H1 (cell line): Measurements from ENCODE around the gene RGP1. TPM values are rescaled to one million over a fixed set of nuclear protein-coding genes. Genes with fewer than 3 reads are reported as not detected.

ENCODE experiments used
- CTCF ChIA-PET: fragments of 300-600 bp; sonication (Branson Sonifier 250); formaldehyde crosslinking; loops from one replicate; lab custom pipeline; 2021; ENCODE audit not compliant: partially characterized antibody; lab: Charles Lee
- POLR2A ChIA-PET: fragments of 300-600 bp; sonication (Branson Sonifier 250); formaldehyde crosslinking; loops from one replicate; lab custom pipeline; 2021; ENCODE audit warnings: inconsistent platforms; ENCODE audit not compliant: partially characterized antibody; lab: Charles Lee
- DNase-seq, 2 experiments: peaks; one replicate each; pipeline versions ENCODE4 v3.0.0 to v3.0.0-alpha.2; 2010 to 2022; ENCODE audit warnings: low spot score in 2 of 2, low read depth in 1 of 2, mixed read lengths in 1 of 2
- FAIRE-seq: peaks from 2 replicates; lab custom pipeline; 2011; peaks lifted over from hg19 to GRCh38; lab: Jason Lieb, UNC
- H2AFZ ChIP-seq: 2 replicates; pipeline ENCODE4 v1.8.1; 2012; ENCODE audit warnings: low read length, inconsistent platforms
- H2AK5ac ChIP-seq: 2 replicates; pipeline ENCODE4 v1.6.1; 2013; ENCODE audit warnings: low read depth, low read length
- H2BK120ac ChIP-seq: replicated peaks from 2 replicates; pipeline ENCODE3; 2013; ENCODE audit warnings: low read depth, low read length, inconsistent platforms
- H2BK12ac ChIP-seq: 2 replicates; pipeline ENCODE4 v1.6.1; 2013; ENCODE audit warnings: low read depth, low read length
- H2BK15ac ChIP-seq: 2 replicates; pipeline ENCODE4 v1.6.1; 2013; ENCODE audit warnings: low read length
- H2BK20ac ChIP-seq: 2 replicates; pipeline ENCODE4 v1.6.1; 2013; ENCODE audit warnings: low read length
- H2BK5ac ChIP-seq: 2 replicates; pipeline ENCODE4 v1.6.1; 2013; ENCODE audit warnings: low read depth, low read length
- H3K14ac ChIP-seq: 2 replicates; pipeline ENCODE4 v1.6.1; 2013; ENCODE audit warnings: inconsistent platforms; ENCODE audit not compliant: insufficient read length
- H3K18ac ChIP-seq: 2 replicates; pipeline ENCODE4 v1.6.1; 2013; ENCODE audit warnings: low read length; ENCODE audit errors: extremely low read depth
- H3K23ac ChIP-seq: 2 replicates; pipeline ENCODE4 v1.6.1; 2013; ENCODE audit warnings: inconsistent platforms; ENCODE audit not compliant: insufficient read length
- H3K23me2 ChIP-seq: 2 replicates; pipeline ENCODE4 v1.6.1; 2013; ENCODE audit warnings: low read depth, low read length
- H3K27ac ChIP-seq: 2 replicates; pipeline ENCODE4 v1.6.1; 2011; ENCODE audit warnings: low read depth, low read length, inconsistent platforms
- H3K27me3 ChIP-seq, 4 experiments: replicated peaks in 1 of 4; 1 replicate in 1 of 4; 2 replicates in 3 of 4; pipeline versions ENCODE4 v1.6.1 to v1.8.1; 2011 to 2013; ENCODE audit warnings: low read length in 3 of 4, mild to moderate bottlenecking in 3 of 4, inconsistent platforms in 2 of 4, mixed read lengths in 2 of 4, moderate library complexity in 1 of 4; ENCODE audit not compliant: control insufficient read depth in 3 of 4, insufficient read depth in 3 of 4; ENCODE audit errors: extremely low read depth in 1 of 4
- H3K36me3 ChIP-seq, 4 experiments: 2 replicates each; pipeline versions ENCODE4 v1.6.1 to v1.8.1; 2011 to 2013; ENCODE audit warnings: mild to moderate bottlenecking in 4 of 4, low read length in 3 of 4, moderate library complexity in 2 of 4, control low read depth in 1 of 4, inconsistent platforms in 1 of 4; ENCODE audit not compliant: insufficient read depth in 4 of 4, control insufficient read depth in 2 of 4
- H3K4ac ChIP-seq: replicated peaks from 2 replicates; pipeline ENCODE3; 2013; ENCODE audit warnings: low read length, low read depth, mixed read lengths, inconsistent platforms; ENCODE audit not compliant: insufficient read length
- H3K4me1 ChIP-seq, 4 experiments: replicated peaks in 1 of 4; 1 replicate in 1 of 4; 2 replicates in 3 of 4; pipeline versions ENCODE4 v1.6.1 to v1.8.1; 2011 to 2013; ENCODE audit warnings: low read length in 3 of 4, inconsistent platforms in 2 of 4, mixed read lengths in 1 of 4; ENCODE audit not compliant: insufficient read depth in 4 of 4, control insufficient read depth in 3 of 4
- H3K4me2 ChIP-seq, 2 experiments: 2 replicates each; pipeline versions ENCODE4 v1.6.1 to v1.8.1; 2011 to 2013; ENCODE audit warnings: low read depth in 2 of 2, low read length in 2 of 2, control low read depth in 1 of 2, inconsistent platforms in 1 of 2, mild to moderate bottlenecking in 1 of 2; ENCODE audit not compliant: insufficient read depth in 1 of 2
- H3K4me3 ChIP-seq, 4 experiments: fragments of 200-600, 300-600 bp in 1 of 4; sonication (generic), shearing (Covaris generic), sonication (Bioruptor Twin) in 1 of 4; 2 replicates each; pipeline versions ENCODE4 v1.5.1 to v1.8.1; 2011 to 2016; ENCODE audit warnings: low read length in 4 of 4, low read depth in 3 of 4, control low read depth in 2 of 4, inconsistent platforms in 2 of 4, mild to moderate bottlenecking in 2 of 4, mixed read lengths in 1 of 4, moderate library complexity in 1 of 4; ENCODE audit not compliant: insufficient read depth in 2 of 4; ENCODE audit errors: extremely low read depth in 1 of 4
- H3K56ac ChIP-seq: replicated peaks from 2 replicates; pipeline ENCODE3; 2013; ENCODE audit warnings: low read depth, mild to moderate bottlenecking, mixed read lengths, low read length, inconsistent platforms; ENCODE audit not compliant: insufficient read length
- H3K79me1 ChIP-seq: 2 replicates; pipeline ENCODE4 v1.6.1; 2013; ENCODE audit warnings: low read depth, low read length, control low read depth
- H3K79me2 ChIP-seq, 2 experiments: 2 replicates each; pipeline versions ENCODE4 v1.6.1 to v1.8.1; 2012 to 2013; ENCODE audit warnings: low read length in 2 of 2, mild to moderate bottlenecking in 2 of 2, inconsistent platforms in 1 of 2; ENCODE audit not compliant: insufficient read depth in 2 of 2, control insufficient read depth in 1 of 2
- H3K9ac ChIP-seq, 4 experiments: replicated peaks in 1 of 4; 1 replicate in 1 of 4; 2 replicates in 3 of 4; pipeline versions ENCODE4 v1.6.1 to v1.8.1; 2011 to 2013; ENCODE audit warnings: low read depth in 3 of 4, low read length in 3 of 4, control low read depth in 2 of 4, mild to moderate bottlenecking in 2 of 4, moderate library complexity in 2 of 4, inconsistent platforms in 1 of 4; ENCODE audit errors: extremely low read depth in 1 of 4
- H3K9me3 ChIP-seq, 2 experiments: 2 replicates each; pipeline versions ENCODE4 v1.6.1 to v1.8.1; 2012 to 2013; ENCODE audit warnings: mild to moderate bottlenecking in 2 of 2, moderate library complexity in 2 of 2, control low read depth in 1 of 2, inconsistent platforms in 1 of 2, low read depth in 1 of 2, low read length in 1 of 2, mixed read lengths in 1 of 2; ENCODE audit not compliant: insufficient read depth in 2 of 2
- H4K20me1 ChIP-seq, 2 experiments: replicated peaks in 1 of 2; 2 replicates each; pipeline versions ENCODE3 to v1.8.1; 2011 to 2013; ENCODE audit warnings: inconsistent platforms in 2 of 2, low read length in 2 of 2, mild to moderate bottlenecking in 1 of 2; ENCODE audit not compliant: insufficient read depth in 2 of 2, control insufficient read depth in 1 of 2
- H4K5ac ChIP-seq: 2 replicates; pipeline ENCODE4 v1.6.1; 2013; ENCODE audit warnings: low read length, low read depth, mixed read lengths, inconsistent platforms; ENCODE audit not compliant: insufficient read length
- H4K8ac ChIP-seq: 2 replicates; pipeline ENCODE4 v1.8.0; 2013; ENCODE audit warnings: mild to moderate bottlenecking, moderate library complexity, low read length, inconsistent platforms; ENCODE audit not compliant: insufficient read depth; ENCODE audit errors: extremely low read depth
- H4K91ac ChIP-seq: replicated peaks from 2 replicates; pipeline ENCODE3; 2013; ENCODE audit warnings: low read length, mixed read lengths, inconsistent platforms; ENCODE audit not compliant: insufficient read length
- CEBPB ChIP-seq: IDR thresholded peaks from 2 replicates; pipeline ENCODE4 v1.6.1; 2012; ENCODE audit warnings: low read depth, low read length
- CREB1 ChIP-seq: IDR thresholded peaks from 2 replicates; pipeline ENCODE4 v1.6.1; 2012; ENCODE audit warnings: inconsistent platforms
- GABPA ChIP-seq: IDR thresholded peaks from 2 replicates; pipeline ENCODE4 v1.6.1; 2011; ENCODE audit warnings: mild to moderate bottlenecking, low read length, moderate library complexity, borderline replicate concordance; ENCODE audit not compliant: insufficient read depth
- HDAC2 ChIP-seq, 2 experiments: fragments of 300-600 bp in 1 of 2; sonication (generic) in 1 of 2; IDR thresholded peaks; 2 replicates each; pipeline ENCODE4 v1.6.1; 2011 to 2012; ENCODE audit warnings: low read depth in 2 of 2, low read length in 2 of 2, mild to moderate bottlenecking in 2 of 2, moderate library complexity in 2 of 2, borderline replicate concordance in 1 of 2, inconsistent platforms in 1 of 2
- TAF7 ChIP-seq: optimal IDR thresholded peaks from 2 replicates; pipeline ENCODE3; 2011; ENCODE audit warnings: low read depth, mild to moderate bottlenecking, inconsistent platforms, low read length, moderate library complexity, borderline replicate concordance
- WGBS, 2 experiments: shearing (Covaris generic) in 1 of 2; methylation state at CpG; one replicate each; pipeline versions ENCODE4 v1.1.6 to v1.1.7; 2013 to 2015; ENCODE audit warnings: low lambda C conversion rate in 2 of 2, mixed read lengths in 2 of 2, inconsistent platforms in 1 of 2, low coverage in 1 of 2, missing lambda C conversion rate in 1 of 2; ENCODE audit not compliant: insufficient replicate concordance in 2 of 2, insufficient coverage in 1 of 2, insufficient read length in 1 of 2; ENCODE audit errors: extremely low coverage in 1 of 2, missing lambda C conversion rate in 1 of 2; 5-methylcytosine and 5-hydroxymethylcytosine counted together
- polyA plus RNA-seq, 7 experiments: library from polyadenylated mRNA; depleted of rRNA in 3 of 7; stranded (reverse) in 5 of 7; unstranded in 2 of 7; fragments of >200 nt in 5 of 7; fragments of 200-250 nt in 2 of 7; gene quantifications; 1 replicate in 5 of 7; 2 replicates in 1 of 7; 4 replicates in 1 of 7; pipeline versions ENCODE4 v1.2.1 to v1.2.3, GENCODE V29; 2011 to 2013; ENCODE audit warnings: missing spikeins in 2 of 7, mixed read lengths in 2 of 7
- total RNA-seq: library from RNA; stranded (reverse); fragmentation: NEBNext Ultra II Directional; extraction: Animal tissue kit (Norgen Biotek cat#: 25700); gene quantifications from 2 replicates; pipeline ENCODE4 v1.2.1, GENCODE V29; 2021

RGP1 gene
- total and polyA plus RNA-seq, 2 of the 8 experiments (the other 6 are each of a cell fraction or from before 2014, with no cell fraction given), result 11.8 to 22.7 TPM

DNA sequence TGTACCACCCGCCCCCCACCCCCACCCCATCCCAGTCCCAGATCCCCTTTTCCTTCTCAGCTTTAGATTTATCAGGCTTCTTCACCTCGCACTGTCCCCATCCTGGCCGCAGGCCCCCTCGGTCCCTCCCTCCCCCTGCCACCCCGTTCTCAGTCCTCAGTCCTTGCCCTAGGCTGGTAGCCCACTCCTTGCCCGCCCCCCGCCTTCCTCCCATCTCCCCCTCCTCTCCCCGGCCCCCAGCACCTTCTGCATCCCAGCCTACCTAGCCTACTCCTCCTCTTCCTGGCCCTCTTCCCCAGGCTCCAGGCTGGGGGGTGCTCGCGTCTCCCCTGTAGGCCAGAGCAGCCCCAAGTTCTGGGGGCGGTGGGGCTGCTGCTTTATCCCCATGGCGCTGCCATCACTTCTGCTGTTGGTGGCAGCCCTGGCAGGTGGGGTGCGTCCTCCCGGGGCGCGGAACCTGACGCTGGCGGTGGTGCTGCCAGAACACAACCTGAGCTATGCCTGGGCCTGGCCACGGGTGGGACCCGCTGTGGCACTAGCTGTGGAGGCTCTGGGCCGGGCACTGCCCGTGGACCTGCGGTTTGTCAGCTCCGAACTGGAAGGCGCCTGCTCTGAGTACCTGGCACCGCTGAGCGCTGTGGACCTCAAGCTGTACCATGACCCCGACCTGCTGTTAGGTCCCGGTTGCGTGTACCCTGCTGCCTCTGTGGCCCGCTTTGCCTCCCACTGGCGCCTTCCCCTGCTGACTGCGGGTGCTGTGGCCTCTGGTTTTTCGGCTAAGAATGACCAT is 43.1 kb downstream of the RGP1 start:
- 0 out of 2 replicates have a peak overlapping the region, but pooled peaks have one; percentile 65 for H2AK5ac ChIP-seq
- H3K9ac ChIP-seq, result no peak overlapping the region
- H2BK15ac ChIP-seq, result peak overlapping the region; percentile 16; the same call in 1 of the 2 replicates
- no peaks in the 10 kb centered on the region for H3K9me3 ChIP-seq
- no peak overlapping the region for H3K23ac ChIP-seq
- H4K20me1 ChIP-seq, result no peaks in the 10 kb centered on the region
- no peaks in the 10 kb centered on the region for H3K79me1 ChIP-seq
- no peak overlapping the region for H2AFZ ChIP-seq
- DNase-seq (no peak), FAIRE-seq (no peak)
- no peak overlapping the region for H3K14ac ChIP-seq
- peak overlapping the region in 2 of 4 experiments; percentile 65 to 67; a peak in 6 of 8 replicates for H3K4me3 ChIP-seq
- H2BK120ac ChIP-seq, result no peak overlapping the region
- no peak overlapping the region for H4K91ac ChIP-seq
- 86% methylated on average over 26 of the region's 34 CpGs; no CpG with 5 or more reads in 1 of the 2 experiments for WGBS, 2 experiments
- H2BK5ac ChIP-seq, result no peak overlapping the region
- no peak overlapping the region for H3K4ac ChIP-seq
- no peak overlapping the region; the same call in 1 of the 2 replicates for H3K18ac ChIP-seq
- H4K8ac ChIP-seq, result peak overlapping the region; percentile 11; the same call in 1 of the 2 replicates
- CTCF ChIA-PET, result interaction anchor here (0.7 to 2.6 kb wide), 14 partner anchors 11 to 135 kb away, joined by 3 to 26 read pairs (median 3); partner anchors contain the start of genes HINT2 and SPAG8
- H2BK12ac ChIP-seq, result 0 out of 2 replicates have a peak overlapping the region, but pooled peaks have one; percentile 50
- no peaks in the 10 kb centered on the region for H3K36me3 ChIP-seq
- peak overlapping the region; percentile 46 to 91 for H3K4me2 ChIP-seq
- H4K5ac ChIP-seq, result no peak overlapping the region
- H3K56ac ChIP-seq, result no peak overlapping the region
- H2BK20ac ChIP-seq, result no peak overlapping the region
- H3K4me1 ChIP-seq, result peaks cover 5 to 13% (median 7%) of the 10 kb centered on the region in 4 experiments; a peak in 6 of 7 replicates
- peaks cover 5% of the 10 kb centered on the region; the same call in 1 of the 2 replicates for H3K23me2 ChIP-seq
- TF ChIP-seq CREB1 (no peak), HDAC2 (IDR thresholded peaks at IDR 0.05; ENCODE audit: borderline replicate concordance in 1 of 2, low read depth in 2 of 2, low read length in 2 of 2) (no peak), GABPA (no peak), TAF7 (no peak), CEBPB (no peak)
- no peaks in the 10 kb centered on the region for H3K79me2 ChIP-seq
- H3K27me3 ChIP-seq, result peaks cover 0 to 10% (median 0%) of the 10 kb centered on the region in 4 experiments; a peak in 4 of 7 replicates
- H3K27ac ChIP-seq, result no peak overlapping the region
- POLR2A ChIA-PET, result interaction anchor here (0.7 to 3.9 kb wide), 9 partner anchors 12 to 56 kb away, joined by 3 to 38 read pairs (median 4); partner anchors contain the start of genes FAM221B, HINT2, SPAG8 and TMEM8B
